22Rv1 (cell line): ENCODE results near the gene EZH1.

Experiments
- H3K27ac ChIP-seq: fragments of 450-650 bp; 2 replicates; pipeline ENCODE4 v1.5.1; 2017
- CTCF ChIP-seq: fragments of 450-650 bp; IDR thresholded peaks from 2 replicates; pipeline ENCODE4 v1.5.1; 2017; ENCODE audit warnings: mild to moderate bottlenecking
- ZFX ChIP-seq: fragments of 450-650 bp; IDR thresholded peaks from 2 replicates; pipeline ENCODE4 v1.6.1; 2017; ENCODE audit warnings: antibody characterized with exemption, borderline replicate concordance

The EZH1 gene

GRCh38 chr17:42669705-42669976 is 75.2 kb downstream of the EZH1 start:
- peak overlapping the region; percentile 71 for H3K27ac ChIP-seq
- no peak for TF ChIP-seq ZFX
- no peak for TF ChIP-seq CTCF

- TF ChIP-seq ZFX = no peak
- TF ChIP-seq CTCF = no peak
- peak overlapping the region; percentile 71 for H3K27ac ChIP-seq
These were observed 77.5 kb downstream of the EZH1 start for GRCh38 chr17:42667088-42667951.

- H3K27ac ChIP-seq = peak overlapping the region; percentile 71; the same call in 1 of the 2 replicates
These were observed 78.7 kb downstream of the EZH1 start for GRCh38 chr17:42666126-42666525.

GRCh38 chr17:42665581-42666001 is 79.2 kb downstream of the EZH1 start:
- TF ChIP-seq CTCF (no peak), ZFX (no peak)
- H3K27ac ChIP-seq = no peak overlapping the region

GRCh38 chr17:42660692-42661345 is 84.0 kb downstream of the EZH1 start:
- no peak for TF ChIP-seq CTCF
- 0 out of 2 replicates have a peak overlapping the region, but pooled peaks have one; percentile 6 for H3K27ac ChIP-seq

GRCh38 chr17:42659932-42660274 is 84.9 kb downstream of the EZH1 start:
- peak overlapping the region; percentile 72 for H3K27ac ChIP-seq

GRCh38 chr17:42659079-42659931 is 85.5 kb downstream of the EZH1 start, which contains the start of gene TUBG2:
Gene TUBG2, plus strand, starts transcription at chr17:42659284. Its CDS starts 220 bp downstream, at chr17:42659504.
- peak within 1 kb of the TSS; percentile 72 for H3K27ac ChIP-seq

More at GRCh38 chr17:42659079-42659931, 85.5 kb downstream of the EZH1 start, which contains the start of gene TUBG2:
- TF ChIP-seq CTCF = no peak
